ENCODE data around the gene RAX2. TPM values are rescaled to one million over a fixed set of nuclear protein-coding genes. Genes with fewer than 3 reads are reported as not detected.

RAX2 gene
- total RNA-seq, 1 donor from 2014 or later = not detected

DNA sequence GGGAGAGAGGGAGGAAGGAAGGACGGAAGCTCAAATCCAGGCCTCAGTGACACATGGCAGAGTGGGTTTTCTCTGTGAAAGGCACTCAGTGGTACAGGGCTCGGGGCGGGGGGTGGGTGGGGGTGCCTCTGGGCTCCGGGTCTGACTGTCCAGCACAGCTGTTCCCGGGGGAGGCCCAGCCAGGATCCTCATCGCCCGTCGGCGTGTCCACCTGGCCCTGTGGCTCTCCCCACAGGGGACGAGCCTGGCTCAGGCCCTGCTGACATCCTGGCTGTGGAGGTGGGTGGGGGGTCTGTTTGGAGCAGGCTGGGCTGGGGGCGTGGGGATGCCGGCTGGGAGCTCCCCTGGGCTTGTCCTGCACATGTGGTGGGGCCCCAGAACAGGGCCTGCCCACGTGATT is 32.4 kb upstream of the RAX2 start:
- peaks cover 44% of the 10 kb centered on the region for H3K27me3 Mint-ChIP-seq
- no peak overlapping the region for H3K4me3 Mint-ChIP-seq
- H3K4me1 Mint-ChIP-seq (ENCODE audit: unreplicated experiment) = no peaks in the 10 kb centered on the region
- no peak for TF ChIP-seq CTCF (conservative IDR thresholded peaks at IDR 0.05)
- no peaks in the 10 kb centered on the region for H3K36me3 Mint-ChIP-seq
- no peak for DNase-seq (ENCODE audit: extremely low spot score, unreplicated experiment)
- H3K9me3 Mint-ChIP-seq = no peaks in the 10 kb centered on the region
- H3K27ac Mint-ChIP-seq = no peak overlapping the region

GRCh38 chr19:3803986-3804385 is 32.0 kb upstream of the RAX2 start:
- H3K4me3 Mint-ChIP-seq = no peak overlapping the region
- no peak for DNase-seq (ENCODE audit: extremely low spot score, unreplicated experiment)
- H3K27me3 Mint-ChIP-seq = peaks cover 48% of the 10 kb centered on the region

DNA sequence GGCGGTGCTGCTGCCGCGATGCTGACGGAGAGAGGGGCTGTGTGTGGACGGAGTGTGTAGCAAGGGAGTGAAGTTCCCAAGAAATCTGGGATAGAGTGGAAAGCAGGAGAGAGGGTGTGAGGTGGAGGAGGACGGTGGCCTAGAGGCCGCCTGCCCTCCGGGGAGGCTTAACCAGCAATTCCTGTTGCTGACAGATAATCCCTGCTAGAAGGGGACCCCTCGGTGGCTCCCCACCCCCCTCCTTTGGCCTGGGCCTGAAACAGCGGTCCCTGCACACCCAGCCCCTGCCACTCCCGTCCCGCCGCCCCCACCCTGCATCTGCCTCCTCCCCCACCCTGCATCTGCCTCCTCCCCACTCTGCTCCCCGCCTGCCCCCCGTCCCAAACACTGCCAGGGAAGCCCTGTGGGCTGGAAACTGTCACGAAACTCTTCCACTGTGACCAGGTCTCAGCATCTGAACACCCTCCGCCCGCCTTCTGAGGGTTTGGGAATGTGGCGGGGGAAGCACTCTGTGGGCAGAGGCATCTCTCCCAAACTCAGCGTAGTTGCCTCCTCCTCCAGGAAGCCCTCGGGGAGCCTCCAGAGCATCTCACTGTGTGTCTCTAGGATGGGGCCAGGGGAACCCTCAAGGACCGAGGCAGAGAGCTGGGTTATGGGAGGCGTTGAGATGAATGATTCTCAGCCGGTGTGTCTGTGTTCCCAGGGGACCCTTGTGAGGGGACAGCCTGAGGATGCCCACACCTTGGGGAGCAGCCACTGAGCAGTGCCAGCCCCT is 31.3 kb upstream of the RAX2 start:
- no peak overlapping the region for H3K27ac Mint-ChIP-seq

More at GRCh38 chr19:3803986-3804385, 32.0 kb upstream of the RAX2 start:
- H3K27ac Mint-ChIP-seq = no peak overlapping the region
- TF ChIP-seq CTCF (conservative IDR thresholded peaks at IDR 0.05) = no peak
- H3K36me3 Mint-ChIP-seq = no peaks in the 10 kb centered on the region
- H3K4me1 Mint-ChIP-seq (ENCODE audit: unreplicated experiment) = no peaks in the 10 kb centered on the region
- no peaks in the 10 kb centered on the region for H3K9me3 Mint-ChIP-seq

DNA sequence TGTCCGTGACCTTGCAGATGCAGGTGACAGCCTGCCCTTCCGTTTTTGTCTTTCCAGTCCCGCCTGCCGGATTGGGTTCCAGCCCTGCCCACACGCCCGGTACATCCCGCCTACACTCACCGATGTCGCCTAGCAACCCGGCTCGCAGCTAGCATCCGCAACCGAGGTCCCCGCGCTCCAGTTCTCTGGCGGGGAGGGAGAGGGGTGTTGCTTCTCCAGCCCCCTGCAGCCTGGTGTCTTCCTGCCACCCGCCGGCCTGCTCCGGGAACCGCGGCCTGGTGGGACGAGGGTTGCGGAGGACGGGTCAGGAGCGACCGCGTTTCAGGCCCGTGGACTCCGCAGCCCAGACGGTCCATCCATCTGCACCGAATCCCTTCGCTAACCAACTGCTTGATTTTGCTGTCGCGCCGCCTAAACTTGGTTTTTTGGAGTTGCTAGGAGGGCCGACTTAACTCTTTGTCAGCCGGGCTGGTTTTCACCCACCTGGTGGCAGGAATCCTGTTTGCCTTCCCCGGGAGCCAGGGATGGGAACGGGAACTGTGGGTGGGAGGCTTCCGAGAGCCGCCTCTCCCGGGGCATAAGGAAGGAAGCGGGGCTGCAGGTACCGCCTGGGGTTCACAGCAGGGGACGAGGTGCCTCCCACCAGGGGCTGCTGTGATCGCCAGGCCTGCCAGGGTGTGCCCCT is 29.5 kb upstream of the RAX2 start:
- DNase-seq (ENCODE audit: extremely low spot score, unreplicated experiment) = no peak
- Mint-ChIP-seq H3K4me3 (no peak overlapping the region), H3K9me3 (peaks cover 4% of the 10 kb centered on the region), H3K4me1 (ENCODE audit: unreplicated experiment) (no peaks in the 10 kb centered on the region), H3K27ac (no peak overlapping the region), H3K36me3 (no peaks in the 10 kb centered on the region), H3K27me3 (peaks cover 56% of the 10 kb centered on the region)
- peak; percentile 58 for TF ChIP-seq CTCF (conservative IDR thresholded peaks at IDR 0.05)

More for the DNA sequence above, 31.3 kb upstream of the RAX2 start:
- no peak for DNase-seq (ENCODE audit: extremely low spot score, unreplicated experiment)
- Mint-ChIP-seq H3K36me3 (no peaks in the 10 kb centered on the region), H3K27me3 (peaks cover 49% of the 10 kb centered on the region), H3K4me3 (no peak overlapping the region), H3K4me1 (ENCODE audit: unreplicated experiment) (no peaks in the 10 kb centered on the region), H3K9me3 (no peaks in the 10 kb centered on the region)
- no peak for TF ChIP-seq CTCF (conservative IDR thresholded peaks at IDR 0.05)

DNA sequence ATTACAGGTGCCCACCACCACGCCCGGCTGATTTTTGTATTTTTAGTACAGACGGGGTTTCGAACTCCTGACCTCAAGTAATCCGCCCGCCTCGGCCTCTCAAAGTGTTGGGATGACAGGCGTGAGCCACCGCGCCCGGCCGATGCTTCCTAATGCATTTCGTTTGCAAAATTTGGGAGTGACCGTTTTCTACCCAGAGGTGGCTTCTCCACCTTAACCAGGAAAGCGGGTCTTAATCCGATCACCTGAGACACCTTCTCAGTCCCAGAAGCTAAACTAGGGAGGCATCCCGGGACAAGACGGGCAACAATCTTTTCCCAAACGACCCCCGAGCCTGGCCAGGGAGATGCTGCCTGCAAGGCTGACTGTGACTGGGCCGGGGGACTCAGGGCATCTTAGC is 29.0 kb upstream of the RAX2 start:
- no peak for DNase-seq (ENCODE audit: extremely low spot score, unreplicated experiment)
- peaks cover 6% of the 10 kb centered on the region for H3K9me3 Mint-ChIP-seq
- H3K27ac Mint-ChIP-seq = no peak overlapping the region
- H3K27me3 Mint-ChIP-seq = peaks cover 56% of the 10 kb centered on the region
- H3K4me3 Mint-ChIP-seq = no peak overlapping the region
- H3K4me1 Mint-ChIP-seq (ENCODE audit: unreplicated experiment) = no peaks in the 10 kb centered on the region
- TF ChIP-seq CTCF (conservative IDR thresholded peaks at IDR 0.05) = no peak
- H3K36me3 Mint-ChIP-seq = no peaks in the 10 kb centered on the region
